Thyroid gland (tissue), 4 donors: ENCODE results near the gene POLR3G. TPM values are rescaled to one million over a fixed set of nuclear protein-coding genes. Genes with fewer than 3 reads are reported as not detected.

Source experiments
- DNase-seq, 2 donors: peaks; one replicate each; pipeline ENCODE4 v3.0.0-alpha.2; 2019
- H3K27ac ChIP-seq, 3 donors: fragments of 200-600 bp; sonication (generic); 1 replicate in 2 of 3; 2 replicates in 1 of 3; pipeline ENCODE4 v1.5.1; 2016 to 2019; ENCODE audit warnings: mild to moderate bottlenecking in 1 of 3, moderate library complexity in 1 of 3
- H3K27me3 ChIP-seq: fragments of 200-600 bp; sonication (generic); one replicate; pipeline ENCODE4 v1.5.1; 2019
- H3K36me3 ChIP-seq, 2 donors: fragments of 200-600 bp; sonication (generic); one replicate each; pipeline ENCODE4 v1.5.1; 2016 to 2019
- H3K4me1 ChIP-seq, 2 donors: fragments of 200-600 bp; sonication (generic); one replicate each; pipeline ENCODE4 v1.5.1; 2017 to 2019
- H3K4me3 ChIP-seq, 3 donors: fragments of 200-600 bp; sonication (generic); replicated peaks in 1 of 3; 1 replicate in 2 of 3; 2 replicates in 1 of 3; pipeline ENCODE4 v1.5.1; 2016; ENCODE audit warnings: mild to moderate bottlenecking in 1 of 3
- H3K9me3 ChIP-seq: fragments of 200-600 bp; sonication (generic); one replicate; pipeline ENCODE4 v1.5.1; 2017
- CTCF ChIP-seq, 6 experiments: fragments of 200-600 bp in 3 of 6; fragments of 450-650 bp in 3 of 6; sonication (generic) in 3 of 6; IDR thresholded peaks; one replicate each; pipeline ENCODE4 v1.5.1; 2016 to 2019; ENCODE audit warnings: antibody characterized with exemption in 6 of 6, mild to moderate bottlenecking in 2 of 6, inconsistent platforms in 1 of 6, moderate library complexity in 1 of 6
- POLR2A ChIP-seq, 2 donors: fragments of 450-650 bp; IDR thresholded peaks; one replicate each; pipeline ENCODE4 v1.6.1; 2017; ENCODE audit warnings: antibody characterized with exemption in 2 of 2, mild to moderate bottlenecking in 2 of 2, moderate library complexity in 1 of 2
- WGBS, 2 donors: methylation state at CpG; one replicate each; pipeline ENCODE4 v1.1.5; 2017; 5-methylcytosine and 5-hydroxymethylcytosine counted together
- intact Hi-C: fragments of 100-400 bp; cut with DNase I; formaldehyde crosslinking; loops from one replicate; pipeline ENCODE4 v1.15.1; 2023
- total RNA-seq, 4 donors: library from RNA; depleted of rRNA; stranded (reverse); fragments of >200 nt; gene quantifications; one replicate each; pipeline ENCODE4 v1.2.3, GENCODE V29; 2016

Gene POLR3G
- total RNA-seq, 4 donors from 2014 or later, result 1.0 to 4.0 (median 1.8) TPM

- intact Hi-C loops, result no loop called here
- DNase-seq, result no peak
- Histone ChIP-seq H3K27ac (no peak overlapping the region), H3K4me1 (peaks cover 15 to 19% of the 10 kb centered on the region in 2 donors), H3K27me3 (no peaks in the 10 kb centered on the region), H3K9me3 (no peaks in the 10 kb centered on the region), H3K36me3 (no peaks in the 10 kb centered on the region), H3K4me3 (no peak overlapping the region)
- TF ChIP-seq POLR2A (IDR thresholded peaks at IDR 0.05), result no peak
Observed at GRCh38 chr5:90549223-90549622, 74.6 kb downstream of the POLR3G start.

GRCh38 chr5:90549729-90550275 is 75.1 kb downstream of the POLR3G start:
- DNase-seq, result no peak
- H3K36me3 ChIP-seq, result no peaks in the 10 kb centered on the region
- 70 to 92% methylated on average over 2 of the region's 2 CpGs for WGBS, 2 donors
- no peak overlapping the region for H3K4me3 ChIP-seq
- intact Hi-C loops, result no loop called here
- H3K27me3 ChIP-seq, result no peaks in the 10 kb centered on the region
- H3K27ac ChIP-seq, result no peak overlapping the region
- H3K4me1 ChIP-seq, result peaks cover 15 to 19% of the 10 kb centered on the region in 2 donors
- TF ChIP-seq POLR2A (IDR thresholded peaks at IDR 0.05) (no peak), CTCF (IDR thresholded peaks at IDR 0.05) (no peak)
- no peaks in the 10 kb centered on the region for H3K9me3 ChIP-seq

GRCh38 chr5:90550963-90551362 is 76.3 kb downstream of the POLR3G start:
- no peaks in the 10 kb centered on the region for H3K36me3 ChIP-seq
- no peak overlapping the region for H3K4me3 ChIP-seq
- TF ChIP-seq CTCF (IDR thresholded peaks at IDR 0.05), result no peak
- TF ChIP-seq POLR2A (IDR thresholded peaks at IDR 0.05), result no peak
- WGBS, 2 donors, result 84 to 96% methylated on average over 3 of the region's 3 CpGs
- H3K4me1 ChIP-seq, result peaks cover 15 to 19% of the 10 kb centered on the region in 2 donors
- no peaks in the 10 kb centered on the region for H3K27me3 ChIP-seq
- H3K27ac ChIP-seq, result no peak overlapping the region
- intact Hi-C loops, result no loop called here
- no peaks in the 10 kb centered on the region for H3K9me3 ChIP-seq
- no peak for DNase-seq

- Histone ChIP-seq H3K36me3 (no peaks in the 10 kb centered on the region), H3K27me3 (no peaks in the 10 kb centered on the region)
Observed at GRCh38 chr5:90551376-90551775, 76.7 kb downstream of the POLR3G start.

GRCh38 chr5:90553711-90554110 is 79.0 kb downstream of the POLR3G start:
- Histone ChIP-seq H3K4me3 (no peak overlapping the region), H3K9me3 (no peaks in the 10 kb centered on the region), H3K36me3 (no peaks in the 10 kb centered on the region), H3K4me1 (peaks cover 4 to 5% of the 10 kb centered on the region in 2 donors), H3K27ac (no peak overlapping the region), H3K27me3 (no peaks in the 10 kb centered on the region)
- intact Hi-C loops, result no loop called here
- no peak for TF ChIP-seq POLR2A (IDR thresholded peaks at IDR 0.05)
- TF ChIP-seq CTCF (IDR thresholded peaks at IDR 0.05), result no peak
- no peak for DNase-seq

More at GRCh38 chr5:90551376-90551775, 76.7 kb downstream of the POLR3G start:
- TF ChIP-seq POLR2A (IDR thresholded peaks at IDR 0.05) (no peak), CTCF (IDR thresholded peaks at IDR 0.05) (no peak)
- no peak for DNase-seq
- Histone ChIP-seq H3K9me3 (no peaks in the 10 kb centered on the region), H3K27ac (no peak overlapping the region), H3K4me1 (peaks cover 15 to 19% of the 10 kb centered on the region in 2 donors), H3K4me3 (no peak overlapping the region)
- intact Hi-C loops, result no loop called here
- 80 to 95% methylated on average over 5 of the region's 5 CpGs for WGBS, 2 donors
